Ascending aorta (tissue), 2 donors: ENCODE results near the gene SMAD4. TPM values are rescaled to one million over a fixed set of nuclear protein-coding genes. Genes with fewer than 3 reads are reported as not detected.

Experiments used
- DNase-seq, 2 donors: peaks; one replicate each; pipeline ENCODE4 v3.0.0-alpha.2; 2019; ENCODE audit warnings: low spot score in 2 of 2
- H3K27ac ChIP-seq, 2 donors: fragments of 200-600 bp; sonication (generic); one replicate each; pipeline ENCODE4 v1.5.1; 2016 to 2017; ENCODE audit warnings: mild to moderate bottlenecking in 1 of 2
- H3K27me3 ChIP-seq: fragments of 200-600 bp; sonication (generic); one replicate; pipeline ENCODE4 v1.5.1; 2017
- H3K36me3 ChIP-seq, 2 donors: fragments of 200-600 bp; sonication (generic); one replicate each; pipeline ENCODE4 v1.5.1; 2016
- H3K4me1 ChIP-seq, 2 donors: fragments of 200-600 bp; sonication (generic); one replicate each; pipeline ENCODE4 v1.5.1; 2016 to 2017; ENCODE audit warnings: mild to moderate bottlenecking in 1 of 2
- H3K4me3 ChIP-seq, 2 donors: fragments of 200-600 bp; sonication (generic); one replicate each; pipeline ENCODE4 v1.5.1; 2016 to 2017; ENCODE audit warnings: mild to moderate bottlenecking in 1 of 2
- H3K9me3 ChIP-seq, 2 donors: fragments of 200-600 bp; sonication (generic); one replicate each; pipeline ENCODE4 v1.5.1; 2016
- intact Hi-C: fragments of 100-400 bp; cut with DNase I; formaldehyde crosslinking; loops from one replicate; pipeline ENCODE4 v1.15.1; 2023
- total RNA-seq: library from RNA; depleted of rRNA; stranded (reverse); fragments of >200 nt; gene quantifications from one replicate; pipeline ENCODE4 v1.1.0, GENCODE V29; 2016
- TF ChIP-seq, protein P1 (sequence below), 3 experiments: fragments of 200-600 bp in 2 of 3; fragments of 450-650 bp in 1 of 3; sonication (generic) in 2 of 3; IDR thresholded peaks; one replicate each; pipeline ENCODE4 v1.5.1; 2016 to 2019; ENCODE audit warnings: antibody characterized with exemption in 3 of 3, mild to moderate bottlenecking in 1 of 3, moderate library complexity in 1 of 3

SMAD4 gene
- total RNA-seq, 1 donor from 2014 or later = 196 TPM

DNA sequence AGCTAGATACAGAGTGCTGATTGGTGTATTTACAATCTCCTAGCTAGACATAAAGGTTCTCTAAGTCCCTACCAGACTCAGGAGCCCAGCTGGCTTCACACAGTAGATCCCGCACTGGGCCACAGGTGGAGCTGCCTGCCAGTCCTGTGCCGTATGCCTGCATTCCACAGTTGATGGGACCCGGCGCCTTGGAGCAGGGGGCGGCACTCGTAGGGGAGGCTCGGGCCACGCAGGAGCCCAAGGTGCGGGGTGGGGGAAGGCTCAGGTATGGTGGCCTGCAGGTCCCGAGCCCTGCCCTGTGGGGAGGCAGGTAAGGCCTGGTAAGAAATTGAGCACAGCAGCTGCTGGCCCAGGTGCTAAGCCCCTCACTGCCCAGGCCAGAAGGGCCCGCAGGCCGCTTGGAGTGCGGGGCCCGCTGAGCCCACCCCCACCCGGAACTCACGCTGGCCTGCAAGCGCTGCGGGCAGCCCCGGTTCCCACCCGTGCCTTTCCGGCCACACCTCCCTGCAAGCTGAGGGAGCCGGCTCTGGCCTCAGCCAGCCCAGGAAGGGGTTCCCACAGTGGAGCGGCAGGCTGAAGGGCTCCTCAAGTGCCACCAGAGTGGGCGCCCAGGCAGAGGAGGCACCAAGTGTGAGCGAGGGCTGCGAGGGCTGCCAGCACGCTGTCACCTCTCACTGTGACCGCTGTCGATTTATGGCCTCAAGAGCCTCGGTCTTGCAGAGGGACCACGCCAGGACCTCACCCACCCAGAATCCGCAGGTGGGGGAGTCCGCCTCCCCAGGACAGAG is 91.0 kb downstream of the SMAD4 start:
- DNase-seq = no peak
- no peaks in the 10 kb centered on the region for H3K4me1 ChIP-seq
- no peaks in the 10 kb centered on the region for H3K27me3 ChIP-seq
- H3K9me3 ChIP-seq = no peaks in the 10 kb centered on the region
- no peaks in the 10 kb centered on the region for H3K36me3 ChIP-seq
- no peak overlapping the region for H3K27ac ChIP-seq
- H3K4me3 ChIP-seq = no peak overlapping the region
- TF ChIP-seq, protein P1, sequence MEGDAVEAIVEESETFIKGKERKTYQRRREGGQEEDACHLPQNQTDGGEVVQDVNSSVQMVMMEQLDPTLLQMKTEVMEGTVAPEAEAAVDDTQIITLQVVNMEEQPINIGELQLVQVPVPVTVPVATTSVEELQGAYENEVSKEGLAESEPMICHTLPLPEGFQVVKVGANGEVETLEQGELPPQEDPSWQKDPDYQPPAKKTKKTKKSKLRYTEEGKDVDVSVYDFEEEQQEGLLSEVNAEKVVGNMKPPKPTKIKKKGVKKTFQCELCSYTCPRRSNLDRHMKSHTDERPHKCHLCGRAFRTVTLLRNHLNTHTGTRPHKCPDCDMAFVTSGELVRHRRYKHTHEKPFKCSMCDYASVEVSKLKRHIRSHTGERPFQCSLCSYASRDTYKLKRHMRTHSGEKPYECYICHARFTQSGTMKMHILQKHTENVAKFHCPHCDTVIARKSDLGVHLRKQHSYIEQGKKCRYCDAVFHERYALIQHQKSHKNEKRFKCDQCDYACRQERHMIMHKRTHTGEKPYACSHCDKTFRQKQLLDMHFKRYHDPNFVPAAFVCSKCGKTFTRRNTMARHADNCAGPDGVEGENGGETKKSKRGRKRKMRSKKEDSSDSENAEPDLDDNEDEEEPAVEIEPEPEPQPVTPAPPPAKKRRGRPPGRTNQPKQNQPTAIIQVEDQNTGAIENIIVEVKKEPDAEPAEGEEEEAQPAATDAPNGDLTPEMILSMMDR (IDR thresholded peaks at IDR 0.05) = no peak
- intact Hi-C loops = no loop called here

DNA sequence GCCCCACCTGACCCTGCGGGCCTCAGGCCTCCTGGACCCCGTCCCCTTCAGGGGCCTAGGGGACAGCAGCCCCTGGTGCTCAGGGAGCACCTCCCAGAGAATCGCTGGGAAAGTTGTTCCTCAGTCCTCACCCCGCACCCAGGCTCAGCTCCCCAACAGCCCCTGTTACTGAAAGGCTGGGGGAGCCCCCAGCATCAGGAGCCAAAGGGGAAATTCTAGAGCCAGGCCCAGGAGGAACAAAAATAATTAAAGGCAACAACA is 91.5 kb downstream of the SMAD4 start:
- DNase-seq = no peak
- H3K36me3 ChIP-seq = no peaks in the 10 kb centered on the region
- H3K4me3 ChIP-seq = no peak overlapping the region
- H3K4me1 ChIP-seq = no peaks in the 10 kb centered on the region
- TF ChIP-seq, protein P1 (IDR thresholded peaks at IDR 0.05) = no peak
- intact Hi-C loops = no loop called here
- no peaks in the 10 kb centered on the region for H3K9me3 ChIP-seq
- no peak overlapping the region for H3K27ac ChIP-seq
- no peaks in the 10 kb centered on the region for H3K27me3 ChIP-seq

DNA sequence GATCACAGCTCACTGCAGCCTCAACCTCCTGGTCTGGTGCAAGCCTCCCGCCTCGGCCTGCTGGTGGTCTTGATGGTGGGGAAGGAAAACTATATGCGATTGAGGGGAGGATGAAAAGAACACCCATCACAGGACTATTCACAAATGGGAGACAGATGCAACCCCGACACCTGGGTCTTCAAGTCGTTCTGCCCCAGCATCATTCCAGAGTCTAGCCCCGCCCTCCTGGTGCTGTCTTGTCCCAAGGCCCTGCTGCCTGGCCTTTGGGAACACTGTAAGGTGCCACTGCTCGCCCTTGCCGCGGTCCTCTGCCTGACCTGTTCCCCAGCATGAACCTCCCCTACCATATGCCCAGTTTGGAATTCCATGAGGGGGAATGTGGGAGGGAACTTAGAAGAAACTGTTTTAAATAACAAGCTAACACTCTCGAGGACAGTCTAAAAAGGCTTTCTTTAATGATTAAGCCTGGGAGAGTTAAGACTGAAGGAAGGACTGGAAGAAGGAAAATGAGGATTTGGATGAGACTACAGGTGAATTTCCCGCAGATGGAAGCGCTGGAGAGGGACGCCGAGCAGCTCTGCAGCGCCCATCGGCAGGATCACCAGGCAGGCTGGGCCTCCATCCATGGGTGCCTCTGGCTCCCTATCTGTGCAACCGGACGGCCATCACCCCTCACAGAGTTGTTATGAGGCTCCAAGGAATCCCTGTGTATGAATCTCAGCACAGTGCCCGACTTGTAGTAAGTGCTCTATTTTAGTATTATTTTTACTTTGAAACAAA is 92.4 kb downstream of the SMAD4 start:
- Histone ChIP-seq H3K27ac (no peak overlapping the region), H3K9me3 (no peaks in the 10 kb centered on the region), H3K4me3 (no peak overlapping the region), H3K27me3 (no peaks in the 10 kb centered on the region), H3K4me1 (no peaks in the 10 kb centered on the region), H3K36me3 (no peaks in the 10 kb centered on the region)
- intact Hi-C loops = no loop called here
- TF ChIP-seq, protein P1 (IDR thresholded peaks at IDR 0.05) = no peak
- DNase-seq = no peak

DNA sequence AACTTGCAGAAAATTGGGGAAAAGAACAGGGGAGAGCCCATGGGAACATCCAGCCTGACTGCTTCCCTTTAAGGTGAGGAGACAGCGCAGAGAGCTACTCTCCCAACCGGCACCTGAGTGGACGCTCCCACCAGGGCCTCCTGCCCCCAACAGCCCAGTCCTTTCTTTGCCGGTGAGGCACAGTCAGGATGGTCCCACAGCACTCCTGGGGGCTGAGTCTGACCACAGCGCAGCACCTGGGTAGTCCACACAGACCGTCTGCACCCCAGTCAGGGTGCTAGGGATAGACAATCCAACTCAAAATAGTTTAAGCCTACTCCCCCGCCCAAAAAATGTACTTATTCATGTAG is 93.0 kb downstream of the SMAD4 start:
- Histone ChIP-seq H3K36me3 (no peaks in the 10 kb centered on the region), H3K4me3 (no peak overlapping the region), H3K4me1 (no peaks in the 10 kb centered on the region), H3K9me3 (no peaks in the 10 kb centered on the region), H3K27ac (no peak overlapping the region), H3K27me3 (no peaks in the 10 kb centered on the region)
- intact Hi-C loops = no loop called here
- TF ChIP-seq, protein P1 (IDR thresholded peaks at IDR 0.05) = no peak
- DNase-seq = no peak

DNA sequence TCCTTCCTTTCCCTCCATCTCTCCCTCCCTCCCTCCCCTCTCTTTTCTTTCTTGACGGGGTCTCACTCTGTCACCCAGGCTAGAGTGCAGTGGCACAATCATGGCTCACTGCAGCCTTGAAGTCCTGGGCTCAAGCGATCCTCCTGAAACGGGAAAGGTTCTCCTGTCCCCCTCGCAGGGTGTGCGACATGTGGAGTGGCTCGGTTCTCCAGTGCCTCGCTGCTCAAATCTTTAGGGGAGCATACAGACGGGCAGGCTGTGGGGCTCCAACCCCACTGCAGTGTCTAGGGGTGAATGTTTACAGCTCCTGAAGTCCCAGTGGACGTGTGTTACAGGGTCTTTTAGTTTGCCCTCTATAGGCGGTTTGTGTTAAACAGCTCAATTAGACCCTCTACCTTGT is 93.5 kb downstream of the SMAD4 start:
- TF ChIP-seq, protein P1 (IDR thresholded peaks at IDR 0.05) = no peak
- no peak overlapping the region for H3K4me3 ChIP-seq
- no peak overlapping the region for H3K27ac ChIP-seq
- no peak for DNase-seq
- no peaks in the 10 kb centered on the region for H3K9me3 ChIP-seq
- H3K36me3 ChIP-seq = no peaks in the 10 kb centered on the region
- H3K4me1 ChIP-seq = no peaks in the 10 kb centered on the region
- H3K27me3 ChIP-seq = no peaks in the 10 kb centered on the region
- intact Hi-C loops = no loop called here
